Fibroblast of skin of right biceps (primary cell): ENCODE results near the gene GJB2.

ENCODE experiments used
- DNase-seq: peaks from one replicate; pipeline ENCODE4 v3.0.0-alpha.2; 2013

The GJB2 gene

DNA sequence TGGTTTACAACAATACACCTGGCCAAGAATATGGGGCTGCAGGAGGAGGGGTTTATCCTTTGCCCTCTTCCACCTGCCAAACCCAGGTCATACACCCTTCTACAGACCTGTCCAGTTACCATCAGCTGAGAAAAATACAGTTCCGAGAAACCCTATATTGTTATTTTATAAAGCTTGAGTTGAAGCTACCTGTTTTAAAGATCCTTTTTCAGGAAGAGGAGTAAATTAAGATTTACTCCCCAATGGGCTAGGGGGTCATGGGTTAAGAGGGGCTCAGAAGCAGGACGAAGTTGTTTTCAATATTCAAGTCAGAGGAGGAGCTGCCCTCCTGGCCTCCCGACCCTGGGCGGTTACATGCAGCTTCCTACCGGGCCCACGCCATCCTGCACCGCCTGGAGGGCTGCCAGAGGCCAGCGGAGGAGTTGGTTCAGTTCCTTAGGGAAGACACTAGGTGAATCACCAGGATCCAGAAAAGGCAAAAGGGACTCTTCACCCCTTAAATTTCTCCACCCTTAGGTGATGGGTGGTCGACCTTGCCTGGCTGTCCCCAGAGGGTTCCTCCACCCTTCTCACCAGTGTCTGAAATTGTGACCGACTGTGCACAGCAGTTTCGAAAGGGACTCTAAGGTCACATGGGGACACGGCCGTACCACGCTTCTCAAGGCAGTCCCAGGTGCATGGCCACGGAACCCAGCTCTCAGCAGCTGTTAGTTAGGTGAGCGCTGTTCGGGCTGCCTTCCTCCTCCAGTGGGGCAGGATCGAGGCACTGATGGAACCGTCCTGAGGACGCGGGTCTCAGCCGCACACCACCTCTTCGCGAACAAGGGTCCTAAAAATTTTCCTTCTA lies 1.2 kb downstream of the GJB2 start:
- no peak for DNase-seq

DNA sequence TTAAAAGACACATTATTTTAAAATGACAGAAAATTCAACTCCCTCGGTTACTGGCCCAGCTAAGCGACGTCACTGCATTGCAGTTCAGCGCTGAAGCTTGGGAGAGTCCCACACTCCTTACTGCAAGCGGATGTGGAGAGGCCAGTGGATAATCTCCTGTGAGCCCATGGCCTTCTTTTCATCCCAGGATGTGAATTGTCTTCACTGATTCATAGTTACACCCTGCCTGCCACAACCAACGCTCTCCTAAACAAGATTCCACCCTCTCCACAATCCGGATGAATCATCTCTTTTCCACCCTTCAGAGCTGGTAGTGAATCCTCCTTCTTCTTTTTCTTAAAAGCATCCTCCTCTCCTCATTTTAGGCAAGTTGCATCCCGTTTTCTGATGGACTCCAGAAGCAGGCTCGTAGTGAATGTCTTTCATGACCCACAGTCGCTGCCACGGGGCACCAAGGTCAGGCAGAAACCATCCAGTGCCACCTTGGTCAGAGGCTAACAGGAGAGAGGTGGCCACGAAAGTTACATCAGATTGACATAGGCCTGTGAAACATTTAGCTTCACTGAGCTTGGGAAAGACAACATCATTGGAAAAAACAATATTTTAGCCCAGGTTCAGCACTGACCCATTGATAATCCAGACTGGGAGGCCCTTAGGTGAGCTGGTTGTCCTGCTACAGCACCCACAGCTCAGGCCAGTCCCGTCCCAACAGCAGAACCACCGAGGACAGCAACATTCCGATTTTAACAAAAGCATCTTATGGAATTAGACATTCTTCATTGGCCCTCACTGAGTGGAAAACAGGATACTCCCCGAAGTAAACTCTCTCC lies 2.0 kb downstream of the GJB2 start:
- peak; percentile 87 for DNase-seq

DNA sequence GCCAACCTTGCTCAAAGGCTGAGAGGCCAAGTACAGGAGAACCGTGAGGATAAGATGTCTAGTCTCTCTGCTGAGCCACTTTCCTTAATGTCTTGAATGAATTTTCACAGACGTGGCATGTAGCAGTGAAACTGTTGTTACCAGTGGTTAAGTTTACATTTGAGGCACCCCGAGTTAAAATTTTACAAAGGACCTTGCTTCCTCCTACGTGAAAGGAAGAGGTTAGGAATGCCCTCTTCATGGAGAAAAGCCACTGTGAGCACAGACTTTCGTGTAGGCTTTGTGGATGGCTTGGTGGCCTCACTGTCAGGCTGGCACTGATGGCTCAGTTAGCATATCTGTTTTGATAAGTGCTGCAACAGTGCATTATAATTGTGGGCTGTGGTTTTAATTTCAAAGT lies 2.7 kb downstream of the GJB2 start:
- no peak for DNase-seq

DNA sequence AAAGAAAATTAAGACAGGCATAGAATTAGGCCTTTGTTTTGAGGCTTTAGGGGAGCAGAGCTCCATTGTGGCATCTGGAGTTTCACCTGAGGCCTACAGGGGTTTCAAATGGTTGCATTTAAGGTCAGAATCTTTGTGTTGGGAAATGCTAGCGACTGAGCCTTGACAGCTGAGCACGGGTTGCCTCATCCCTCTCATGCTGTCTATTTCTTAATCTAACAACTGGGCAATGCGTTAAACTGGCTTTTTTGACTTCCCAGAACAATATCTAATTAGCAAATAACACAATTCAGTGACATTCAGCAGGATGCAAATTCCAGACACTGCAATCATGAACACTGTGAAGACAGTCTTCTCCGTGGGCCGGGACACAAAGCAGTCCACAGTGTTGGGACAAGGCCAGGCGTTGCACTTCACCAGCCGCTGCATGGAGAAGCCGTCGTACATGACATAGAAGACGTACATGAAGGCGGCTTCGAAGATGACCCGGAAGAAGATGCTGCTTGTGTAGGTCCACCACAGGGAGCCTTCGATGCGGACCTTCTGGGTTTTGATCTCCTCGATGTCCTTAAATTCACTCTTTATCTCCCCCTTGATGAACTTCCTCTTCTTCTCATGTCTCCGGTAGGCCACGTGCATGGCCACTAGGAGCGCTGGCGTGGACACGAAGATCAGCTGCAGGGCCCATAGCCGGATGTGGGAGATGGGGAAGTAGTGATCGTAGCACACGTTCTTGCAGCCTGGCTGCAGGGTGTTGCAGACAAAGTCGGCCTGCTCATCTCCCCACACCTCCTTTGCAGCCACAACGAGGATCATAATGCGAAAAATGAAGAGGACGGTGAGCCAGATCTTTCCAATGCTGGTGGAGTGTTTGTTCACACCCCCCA lies 3.8 kb downstream of the GJB2 start:
- no peak for DNase-seq

DNA sequence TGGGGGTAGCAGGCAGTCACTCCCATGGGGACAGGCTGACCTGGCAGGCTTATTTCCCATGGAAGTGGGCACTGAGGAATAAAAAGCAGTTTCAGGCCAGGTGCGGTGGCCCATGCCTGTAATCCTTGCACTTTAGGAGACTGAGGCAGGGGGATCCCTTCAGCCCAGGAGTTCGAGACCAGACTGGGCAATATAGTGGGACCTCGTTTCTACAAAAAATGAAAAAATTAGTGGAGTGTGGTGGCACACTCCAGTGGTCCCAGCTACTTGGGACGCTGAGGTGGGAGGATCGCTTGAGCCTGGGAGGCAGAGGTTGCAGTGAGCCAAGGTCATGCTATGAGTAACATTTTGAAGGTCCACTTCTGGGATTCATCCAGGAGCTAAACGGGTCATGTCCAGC lies 6.0 kb downstream of the GJB2 start:
- DNase-seq, result no peak

DNA sequence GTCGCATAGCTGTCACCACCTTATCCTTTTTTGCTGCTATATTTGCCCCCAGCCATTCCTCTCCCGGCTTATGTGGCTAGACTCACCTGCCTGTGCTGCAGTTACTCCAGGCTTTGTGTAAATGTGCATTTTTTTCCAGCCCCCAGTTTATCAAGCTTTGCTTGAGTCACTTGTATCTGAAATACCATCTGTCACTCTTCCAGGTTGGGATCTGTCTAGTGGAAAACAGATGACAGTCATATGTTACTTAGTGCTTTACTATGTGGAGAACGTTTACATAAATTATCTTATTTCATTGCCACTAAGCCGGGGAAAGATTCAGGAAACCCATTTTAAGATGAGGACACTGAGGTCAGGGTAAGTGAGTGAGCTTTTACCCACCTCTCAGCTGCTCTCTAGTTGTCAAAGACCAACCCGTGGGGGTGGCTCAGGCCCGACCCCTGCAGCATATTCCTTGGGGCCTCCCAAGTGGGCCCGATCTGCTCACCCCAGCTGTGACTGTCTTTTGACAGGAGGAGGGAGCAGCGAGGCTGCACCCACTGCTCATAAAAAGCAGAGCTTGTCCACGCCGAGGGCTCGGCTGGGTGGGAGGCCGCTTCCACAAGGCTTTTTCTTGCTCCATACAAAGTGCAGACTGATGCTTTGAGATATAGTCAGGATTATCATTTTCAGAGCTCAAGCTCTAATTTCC lies 7.2 kb downstream of the GJB2 start:
- no peak for DNase-seq

DNA sequence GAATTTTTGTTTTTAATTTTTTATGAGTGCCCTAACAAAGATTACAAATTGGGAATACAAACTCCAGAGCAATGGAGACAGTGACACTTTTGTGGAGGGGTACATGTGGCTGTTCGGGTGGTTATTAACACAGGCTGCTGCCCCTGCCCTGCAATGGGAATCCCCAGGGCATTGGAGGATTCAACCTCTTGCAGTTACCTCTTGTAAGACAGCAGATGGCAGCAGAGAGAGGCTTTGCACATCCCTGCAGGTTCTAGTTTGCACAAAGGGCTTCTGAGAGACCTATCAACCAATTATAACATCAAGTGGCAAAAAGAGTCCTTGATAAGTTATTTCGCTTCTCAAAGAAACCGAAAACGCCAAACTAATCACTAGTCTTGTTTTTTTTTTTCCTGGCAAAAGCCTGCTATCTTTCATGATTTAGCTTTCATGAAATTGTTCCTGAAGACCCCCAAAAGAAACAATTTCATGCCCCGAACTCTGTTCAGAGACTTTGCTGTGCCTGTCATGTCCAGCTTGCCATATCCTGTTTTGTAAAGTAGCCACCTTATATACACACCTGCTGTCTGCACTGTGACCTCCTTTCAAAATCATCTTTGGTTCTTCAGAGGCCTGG lies 10.4 kb downstream of the GJB2 start:
- DNase-seq, result peak; percentile 69

DNA sequence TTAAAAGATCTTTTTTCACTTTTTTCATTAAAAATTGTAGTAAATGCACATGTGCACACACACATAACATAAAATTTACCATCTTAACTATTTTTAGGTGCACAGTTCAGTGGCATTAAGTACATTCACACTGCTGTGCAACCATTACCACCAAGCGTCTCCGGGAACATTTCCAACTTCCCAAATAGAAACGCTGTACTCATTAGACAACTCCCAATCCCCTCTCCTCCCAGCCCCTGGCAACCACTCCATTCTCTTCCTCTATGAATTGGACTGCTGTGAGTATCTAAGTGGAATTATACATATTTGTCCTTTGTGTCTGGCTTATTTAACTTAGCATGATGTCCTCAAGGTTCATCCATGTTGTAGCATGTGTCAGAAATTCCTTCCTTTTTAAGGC lies 11.6 kb downstream of the GJB2 start:
- DNase-seq, result no peak

DNA sequence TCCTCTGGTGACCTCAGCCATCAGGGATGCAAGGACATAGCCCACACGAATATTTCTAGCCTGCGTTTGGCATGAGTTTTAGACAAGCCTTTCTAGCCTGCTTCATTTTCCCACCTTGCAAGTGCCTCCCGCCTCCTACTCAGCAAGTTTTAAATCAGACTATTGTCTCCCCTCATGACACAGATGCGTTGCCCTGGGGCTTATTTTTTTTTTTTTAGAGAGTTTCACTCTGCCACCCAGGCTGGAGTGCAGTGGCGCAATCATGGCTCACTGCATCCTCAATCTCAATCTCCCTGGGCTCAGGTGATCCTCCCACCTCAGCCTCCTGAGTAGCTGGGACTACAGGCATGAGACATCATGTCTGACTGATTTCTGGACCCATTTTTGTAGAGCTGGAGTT lies 14.6 kb downstream of the GJB2 start:
- no peak for DNase-seq

DNA sequence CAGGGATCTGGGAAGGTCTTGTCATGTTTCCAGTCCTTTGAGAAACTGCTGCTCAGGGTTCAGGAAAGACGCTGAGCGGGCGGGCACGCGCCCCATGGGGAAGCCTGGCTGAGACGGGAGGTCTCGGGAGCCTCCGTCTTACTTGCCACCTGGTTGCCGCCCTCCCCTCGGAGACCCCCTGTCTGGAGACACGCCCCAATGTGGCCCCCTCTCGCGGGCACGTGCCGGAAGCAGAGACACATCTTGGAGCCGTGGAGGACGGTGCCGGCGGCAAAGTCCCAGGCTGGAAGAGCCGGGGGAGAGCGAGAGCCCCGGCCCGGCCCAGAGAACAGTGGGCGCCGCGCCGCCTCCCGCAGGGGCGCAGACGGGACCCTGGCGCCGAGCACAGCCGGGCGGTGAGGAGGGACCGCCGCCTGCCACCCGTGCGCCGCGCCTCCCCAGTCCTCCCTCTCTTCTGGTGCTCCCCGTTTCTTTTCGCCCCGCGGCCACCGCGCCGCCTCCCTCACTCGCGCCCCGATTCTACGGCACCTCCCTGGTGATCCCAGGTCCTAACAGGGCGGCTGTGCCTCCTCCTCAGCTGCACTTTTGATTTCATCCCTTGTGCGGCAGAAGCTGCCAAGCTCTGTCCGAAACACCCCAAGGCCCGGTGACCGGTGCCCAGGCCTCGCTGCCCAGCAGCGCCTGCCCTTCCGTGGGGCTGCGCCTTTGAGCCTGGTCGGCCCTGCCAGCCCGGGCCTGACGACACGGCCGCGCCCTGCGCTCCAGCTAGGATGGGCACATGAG lies 15.5 kb downstream of the GJB2 start:
- no peak for DNase-seq

DNA sequence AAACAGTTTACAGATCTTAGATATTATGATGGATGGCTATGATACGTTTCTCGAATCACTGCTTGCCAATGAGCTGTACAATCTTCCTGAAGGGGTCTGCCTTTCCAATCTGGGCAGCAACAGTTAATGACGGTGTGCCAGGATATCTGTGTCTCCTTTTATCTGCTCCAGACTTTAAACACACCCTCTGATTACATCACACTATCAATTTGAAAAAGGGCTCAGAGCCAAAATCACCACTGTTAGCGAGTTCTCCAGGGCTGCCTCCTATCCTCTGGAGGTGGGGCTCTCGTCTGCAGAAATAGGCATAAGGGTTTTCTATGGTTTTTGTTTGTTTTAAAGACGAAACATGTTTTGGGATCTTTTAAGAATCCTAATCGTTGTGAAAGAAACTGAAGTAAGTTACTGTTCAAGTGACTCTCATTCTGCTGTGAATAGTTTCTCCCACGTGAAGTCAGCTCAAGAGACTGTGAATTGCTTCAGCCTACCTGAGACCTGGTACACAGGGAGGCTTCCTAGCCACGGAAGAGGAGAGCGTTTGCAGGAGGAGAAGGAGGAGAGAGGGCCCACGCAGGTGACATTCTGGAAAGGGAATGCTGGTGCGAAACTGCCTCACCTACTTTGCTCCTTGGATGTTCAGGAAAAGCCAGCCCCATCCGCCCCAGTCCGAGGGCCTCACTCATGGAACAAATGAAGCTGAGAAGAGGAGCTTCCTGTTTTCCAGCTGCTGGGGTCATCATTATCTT lies 16.7 kb downstream of the GJB2 start:
- no peak for DNase-seq

DNA sequence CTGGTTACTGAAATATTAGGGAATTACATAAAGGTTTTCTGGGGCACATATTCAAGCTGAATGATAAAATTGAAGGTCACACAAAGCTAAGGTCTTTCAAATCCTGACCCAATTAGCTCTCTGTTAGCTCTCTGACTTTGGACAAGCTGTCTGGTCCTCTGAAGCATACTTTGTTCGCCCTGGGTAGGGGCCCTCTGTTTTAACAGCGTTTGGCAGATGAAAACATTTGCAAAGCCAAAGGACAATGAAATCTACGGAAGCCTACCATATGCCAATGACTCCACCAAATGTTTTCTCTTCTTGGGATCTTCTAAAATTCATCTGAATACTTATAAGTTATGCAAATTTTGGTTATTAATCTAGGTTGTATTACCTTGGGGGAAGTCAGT lies 17.3 kb downstream of the GJB2 start:
- no peak for DNase-seq

DNA sequence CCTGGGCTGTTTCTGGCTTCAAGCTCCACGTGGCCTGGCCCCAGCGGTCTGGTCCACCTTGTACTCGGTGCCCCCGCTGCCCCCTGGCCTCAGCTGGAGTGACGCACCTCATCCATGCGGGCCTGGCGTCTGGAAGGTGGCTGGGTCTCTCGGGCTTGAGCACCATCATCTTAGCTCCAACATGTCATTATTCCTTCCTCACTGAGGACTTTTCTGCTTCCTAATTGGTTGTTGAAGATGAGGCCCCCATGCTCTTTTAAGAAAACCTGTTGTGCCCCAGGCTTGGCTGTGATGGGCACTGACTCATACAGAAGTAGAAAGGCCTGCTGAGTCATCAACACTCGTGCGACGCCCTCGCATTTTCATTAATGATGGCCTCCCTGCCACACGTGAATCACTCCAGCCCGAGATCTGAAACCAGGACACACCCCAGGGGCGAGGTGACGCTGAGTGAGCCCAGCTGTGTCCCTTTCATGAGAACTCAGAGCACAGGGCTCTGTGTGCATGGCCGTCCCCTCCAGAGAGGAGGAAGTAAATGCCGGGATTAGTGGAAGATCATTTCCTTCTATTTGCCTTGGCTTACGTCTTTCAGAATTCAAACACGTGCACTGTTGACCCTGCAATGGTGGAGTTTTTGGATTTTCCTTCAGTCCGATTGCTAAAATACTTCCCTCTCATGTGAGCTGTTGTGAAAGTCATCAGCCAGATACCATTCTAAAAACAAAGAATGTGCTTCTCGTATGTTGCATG lies 17.9 kb downstream of the GJB2 start:
- DNase-seq, result peak; percentile 91

DNA sequence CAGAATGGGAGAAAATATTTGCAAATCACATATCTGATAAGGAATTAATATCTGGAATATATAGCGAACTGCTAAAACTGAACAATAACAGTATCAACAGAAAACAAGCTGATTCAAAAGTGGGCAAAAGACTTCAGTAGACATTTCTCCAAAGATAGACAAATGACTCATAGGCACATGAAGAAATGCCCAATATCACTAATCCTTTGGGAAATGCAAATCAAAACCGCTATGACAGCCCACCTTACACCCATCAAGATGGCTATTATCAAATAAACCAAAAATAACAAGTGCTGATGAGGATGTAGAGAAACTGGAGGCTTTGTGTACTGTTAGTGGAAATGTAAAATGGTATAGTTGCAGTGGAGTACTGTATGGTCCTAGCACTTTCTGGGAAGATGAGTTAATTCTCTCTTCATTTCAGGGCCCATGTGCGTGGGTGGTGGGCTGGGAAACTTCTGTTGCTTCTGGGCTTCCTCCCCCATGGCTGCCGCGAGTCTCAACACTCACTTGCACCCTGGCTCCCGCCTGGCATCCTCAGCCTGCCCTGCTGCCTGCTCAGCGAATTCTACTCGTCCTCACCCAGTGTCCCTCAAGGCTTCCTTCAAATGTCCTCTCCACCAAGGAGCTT lies 19.5 kb downstream of the GJB2 start:
- no peak for DNase-seq

DNA sequence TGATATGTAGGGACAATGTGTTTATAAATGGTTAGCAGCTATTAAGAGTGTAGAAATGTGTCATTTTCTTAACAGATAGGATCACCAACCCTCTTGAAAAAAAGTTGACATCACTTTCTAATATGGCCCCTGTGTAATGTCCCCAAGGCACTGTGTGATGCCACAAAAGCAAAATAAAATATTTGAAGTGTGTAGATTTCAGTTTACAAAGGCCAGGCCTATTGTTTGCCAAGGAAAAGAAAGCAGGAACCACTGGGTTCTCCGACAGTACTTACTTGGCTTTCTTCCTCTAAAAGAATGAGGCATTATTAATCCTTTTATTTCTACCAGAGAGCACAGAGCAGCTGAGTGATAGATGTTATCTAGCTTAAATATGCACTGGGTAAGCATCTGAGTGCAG lies 21.4 kb downstream of the GJB2 start:
- DNase-seq, result no peak

DNA sequence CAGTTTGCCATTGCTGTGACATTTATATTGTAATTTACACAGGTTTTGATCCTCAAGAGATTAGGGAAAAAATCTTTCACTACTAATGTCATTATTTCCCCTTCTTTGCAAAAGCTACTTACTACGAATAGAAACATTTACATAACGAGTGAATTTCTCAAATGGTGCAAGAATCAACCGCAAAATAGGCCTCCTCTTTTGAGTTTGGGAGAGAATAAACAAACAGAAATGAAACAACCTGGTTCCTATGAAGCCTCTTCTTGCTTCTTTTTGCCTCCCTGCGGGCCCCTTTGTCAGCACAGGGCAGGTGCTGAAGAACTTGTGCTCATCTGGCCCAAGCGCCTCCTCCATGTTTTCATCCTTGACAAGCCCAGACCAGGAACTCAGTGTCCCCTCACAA lies 21.8 kb downstream of the GJB2 start:
- no peak for DNase-seq

DNA sequence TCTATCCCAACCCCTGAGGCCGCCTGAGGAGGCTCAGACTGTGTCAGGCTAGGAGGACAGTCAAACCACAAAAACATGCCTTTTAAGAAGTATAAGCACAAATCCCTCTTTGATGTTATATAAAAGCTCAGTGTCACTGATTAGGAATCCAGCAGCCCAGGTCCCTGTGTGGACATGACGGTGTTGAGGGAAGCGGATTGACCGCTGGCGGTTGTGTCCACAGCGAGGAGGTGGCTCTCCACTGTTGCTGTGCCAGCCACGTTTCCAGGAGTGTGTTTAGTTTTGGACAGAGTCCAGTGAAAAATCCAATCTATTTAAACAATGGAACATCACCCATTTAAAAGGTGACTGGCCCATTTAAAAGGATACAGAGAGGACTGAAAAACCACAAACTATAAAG lies 24.3 kb downstream of the GJB2 start:
- DNase-seq, result no peak

DNA sequence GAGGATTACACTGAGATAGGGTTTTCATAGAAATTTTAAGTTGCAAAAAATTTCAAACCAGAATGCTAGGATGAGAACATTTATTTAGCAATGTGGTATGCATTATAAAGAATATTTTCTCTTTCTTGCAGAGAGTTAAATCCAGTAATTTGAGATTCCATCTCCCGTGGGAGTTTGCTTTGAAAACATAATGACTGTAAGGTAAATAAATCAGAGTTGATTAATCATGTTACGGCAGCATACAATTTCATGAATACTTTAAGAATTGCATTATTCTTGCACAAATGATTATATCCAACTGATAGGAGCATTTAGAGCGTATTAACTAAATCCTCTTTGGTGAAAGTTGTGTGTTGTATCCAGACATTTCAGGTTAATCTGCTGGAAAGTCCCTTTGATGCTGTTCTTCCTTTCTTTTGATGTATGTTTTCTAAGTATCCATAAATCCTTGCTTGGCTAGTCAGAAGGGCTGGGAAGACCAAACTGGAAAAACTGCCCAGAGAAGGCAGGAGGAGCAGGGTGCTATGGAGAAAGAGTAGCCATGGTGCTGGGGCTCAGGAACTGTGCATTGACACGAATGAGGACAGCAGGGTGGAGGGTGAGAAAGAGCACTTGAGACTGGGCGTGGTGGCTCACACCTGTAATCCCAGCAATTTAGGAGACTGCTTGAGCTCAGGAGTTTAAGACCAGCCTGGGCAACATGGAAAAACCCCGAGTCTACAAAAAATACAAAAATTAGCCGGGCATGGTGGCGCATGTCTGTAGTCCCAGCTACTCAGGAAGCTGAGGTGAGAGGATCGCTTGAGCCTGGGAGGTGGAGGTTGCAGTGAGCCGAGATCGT lies 27.1 kb downstream of the GJB2 start:
- DNase-seq, result peak; percentile 9

DNA sequence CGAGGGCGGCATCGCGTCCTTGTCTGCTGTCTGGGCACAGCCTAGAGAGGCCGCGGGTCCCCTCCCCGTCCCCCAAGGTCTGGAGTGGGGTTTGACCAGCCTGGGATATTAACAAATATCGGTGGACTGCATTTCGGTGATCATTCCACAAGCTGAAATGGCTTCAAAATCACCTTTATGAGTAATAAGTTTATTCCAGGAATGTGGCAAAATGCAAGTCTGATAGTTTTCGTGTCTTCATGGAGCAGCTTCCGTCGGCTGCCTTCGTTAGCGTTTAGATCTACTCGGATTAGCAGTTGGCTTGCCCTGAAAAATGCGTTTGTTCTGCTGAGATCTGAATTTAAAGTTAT lies 30.8 kb downstream of the GJB2 start:
- no peak for DNase-seq
